ENCODE measurements around the gene PIK3C3. TPM values are rescaled to one million over a fixed set of nuclear protein-coding genes. Genes with fewer than 3 reads are reported as not detected.

PIK3C3 gene
- total RNA-seq: 54.3 and 75.1 TPM in 2 replicates

GRCh38 chr18:41954827-41955613, at the start of gene PIK3C3:
PIK3C3 (plus strand) TSS chr18:41955234; CDS start chr18:41955292, 58 bp downstream.

